Effector CD8-positive, alpha-beta T cell (primary cell): Measurements from ENCODE around the gene CMSS1.
"Not testable (repeated sequence)": the region's sequence is repeated elsewhere in the genome, so short reads cannot be mapped to it uniquely, and the experiment has no call there.

Experiments used
- DNase-seq: peaks from one replicate; lab custom pipeline; 2025; lab: John Stamatoyannopoulos, UW

The CMSS1 gene

GRCh38 chr3:100023595-100023994 is 205.9 kb downstream of the CMSS1 start:
- DNase-seq, result no peak

DNA sequence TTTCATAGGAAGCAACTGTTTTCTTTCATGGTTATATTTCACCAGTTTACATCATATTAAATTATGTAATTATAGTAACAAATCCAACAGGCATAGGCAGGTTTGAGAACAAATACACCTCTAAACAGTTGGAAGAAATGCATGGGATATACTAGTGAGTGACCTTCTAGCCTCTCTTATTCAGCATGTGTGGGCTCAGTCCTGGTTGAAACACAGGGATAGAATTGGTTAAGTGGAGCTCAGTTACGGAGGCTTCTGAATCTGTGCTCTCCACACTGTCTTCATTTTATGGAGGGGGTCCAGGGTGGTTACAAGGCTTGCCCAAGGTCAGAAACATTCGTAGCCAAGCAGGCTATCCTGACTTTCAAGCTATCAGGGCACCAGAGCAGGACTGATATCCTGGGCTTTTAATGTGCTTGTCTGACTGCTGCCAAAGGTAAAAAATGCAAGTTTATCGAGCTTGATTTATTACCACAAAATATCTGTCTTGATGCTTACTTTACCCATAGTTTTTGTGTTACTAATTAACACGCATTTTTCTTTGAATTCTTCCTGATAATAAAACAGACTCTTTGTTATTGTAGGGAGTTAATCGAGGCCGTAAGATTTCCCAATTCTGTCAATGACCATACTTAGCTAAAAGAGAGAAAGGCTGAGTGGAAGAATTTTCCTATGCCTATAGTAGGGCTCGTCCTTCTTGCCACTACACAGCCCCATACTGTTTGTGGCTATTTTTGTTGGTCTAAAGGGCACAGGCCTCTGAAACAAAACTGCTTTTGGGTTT is 207.1 kb downstream of the CMSS1 start:
- DNase-seq, result no peak

DNA sequence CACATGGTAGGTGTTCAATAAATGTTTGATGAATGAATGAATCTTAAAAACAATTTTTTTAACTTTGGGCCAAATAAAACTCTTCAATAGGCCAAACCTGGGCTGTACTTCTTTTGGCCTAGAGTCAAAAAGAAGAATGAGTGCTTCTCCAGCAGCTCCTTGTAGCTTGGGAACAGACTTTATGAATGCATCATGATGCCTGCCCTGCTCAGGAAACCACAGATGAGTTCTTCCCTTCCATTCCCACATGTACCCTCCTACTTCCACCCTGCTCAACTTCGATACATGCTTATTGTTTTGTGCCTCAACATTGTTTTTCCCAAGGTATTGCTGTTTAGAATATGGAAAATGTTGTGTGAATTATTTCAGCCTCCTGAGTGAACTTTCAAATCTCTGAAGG is 209.7 kb downstream of the CMSS1 start:
- no peak for DNase-seq

- no peak for DNase-seq
These were observed 211.4 kb downstream of the CMSS1 start for GRCh38 chr3:100029052-100029451.

DNA sequence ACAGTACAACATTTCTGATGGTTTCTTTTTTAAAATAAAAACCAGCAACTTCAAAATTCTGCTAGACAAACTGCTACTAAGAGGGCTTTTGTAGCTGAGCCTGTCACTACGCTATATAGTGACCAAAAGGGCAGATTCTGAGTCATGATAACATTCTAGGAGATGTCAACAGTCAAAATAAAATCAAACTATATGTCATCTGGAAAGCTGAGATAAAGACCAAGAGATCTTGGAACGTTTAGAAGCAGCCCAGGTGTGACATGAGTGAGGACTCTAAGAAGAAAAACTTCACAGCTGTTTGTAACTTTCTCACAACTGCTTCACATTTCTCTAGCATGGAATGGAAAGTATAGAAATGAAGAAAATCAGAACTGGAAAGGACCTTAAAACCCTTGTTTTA is 212.0 kb downstream of the CMSS1 start:
- DNase-seq, result no peak

DNA sequence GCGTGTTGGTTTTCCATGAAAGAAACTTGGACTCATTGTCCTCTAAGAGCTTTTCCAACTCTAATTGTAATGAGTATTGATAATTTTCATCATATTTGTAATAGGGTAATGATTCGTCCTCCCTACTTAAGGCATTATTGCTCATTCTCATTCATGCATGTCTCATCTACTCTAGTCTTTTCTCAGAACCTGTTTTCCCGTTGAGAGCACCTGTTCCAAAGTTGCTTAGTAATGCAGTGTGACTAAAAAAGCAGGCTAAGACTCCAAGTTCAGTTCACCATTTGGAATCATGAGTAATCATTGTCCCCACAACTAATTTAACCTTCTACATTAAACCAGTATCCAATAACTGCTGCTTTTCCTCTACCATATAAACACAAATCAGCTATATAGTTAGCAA is 212.7 kb downstream of the CMSS1 start:
- no peak for DNase-seq

DNA sequence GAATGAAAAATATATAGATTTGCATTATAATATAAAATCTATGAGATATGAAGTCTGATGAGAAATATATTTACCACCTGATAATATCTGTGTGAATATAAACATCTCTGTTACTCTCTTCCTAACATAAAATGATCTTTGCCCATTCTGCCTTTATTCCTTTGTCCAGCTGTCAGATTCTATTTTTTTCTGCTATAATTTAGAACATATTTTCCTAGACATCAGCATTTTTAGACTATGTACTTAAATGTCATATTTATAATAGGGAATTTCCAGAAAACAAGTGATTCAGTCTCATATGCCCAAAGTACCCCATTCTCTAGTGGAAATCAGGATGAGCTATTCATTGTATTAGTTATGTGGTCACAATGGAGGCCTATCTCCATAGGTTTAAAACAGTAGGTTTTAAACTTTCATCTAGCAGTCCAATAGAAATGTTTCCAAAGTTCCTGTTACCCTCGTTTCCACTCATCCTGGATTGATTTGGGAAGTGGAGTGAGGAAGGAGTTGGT is 213.3 kb downstream of the CMSS1 start:
- DNase-seq, result no peak

GRCh38 chr3:100032243-100032642 is 214.6 kb downstream of the CMSS1 start:
- DNase-seq, result no peak

GRCh38 chr3:100033184-100033583 is 215.5 kb downstream of the CMSS1 start:
- DNase-seq, result no peak

DNA sequence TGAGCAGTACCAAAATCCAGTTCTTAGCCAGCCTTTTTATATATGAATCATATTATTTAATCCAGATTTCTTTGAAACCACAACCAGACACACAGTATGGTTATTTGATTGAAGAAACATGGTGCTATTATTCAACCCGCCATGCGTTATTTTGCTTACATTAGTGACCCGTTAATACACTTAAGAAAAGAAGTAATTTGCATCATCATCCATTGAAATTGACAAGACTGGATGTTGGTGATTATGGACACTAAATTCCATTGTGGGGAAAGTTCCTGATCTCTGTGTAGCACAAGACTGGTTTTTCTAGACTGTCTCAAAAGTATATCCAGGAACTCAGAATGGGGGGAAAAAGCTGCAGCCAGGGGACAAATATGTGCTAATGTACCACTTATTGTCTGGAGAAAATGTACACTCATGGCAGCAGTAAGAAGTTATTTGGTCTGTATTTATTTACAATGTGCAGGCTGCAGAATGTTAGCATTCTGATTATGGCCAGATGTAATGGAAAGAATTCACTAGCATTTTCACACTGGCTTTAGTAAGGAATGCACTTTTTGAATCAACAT is 216.3 kb downstream of the CMSS1 start:
- DNase-seq, result no peak

DNA sequence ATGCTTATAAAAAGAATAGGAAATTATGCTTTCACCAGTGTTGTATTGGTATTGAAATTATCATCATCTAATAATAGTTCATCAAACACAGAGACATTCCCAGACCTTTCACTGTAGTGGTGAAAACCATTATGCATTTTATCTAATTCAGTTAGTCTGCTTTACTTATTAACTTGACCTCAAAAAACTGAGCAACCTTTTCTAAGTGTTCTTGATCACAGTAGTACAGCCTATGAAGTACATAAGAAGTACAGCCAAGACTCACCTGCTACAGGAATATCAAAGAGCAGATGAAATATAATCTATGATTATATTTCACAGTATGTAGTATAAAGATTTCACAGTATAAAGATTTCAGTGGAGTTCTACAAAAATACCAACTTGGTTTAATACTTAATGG is 221.4 kb downstream of the CMSS1 start:
- no peak for DNase-seq

GRCh38 chr3:100040451-100041225 is 223.0 kb downstream of the CMSS1 start:
- no peak for DNase-seq

DNA sequence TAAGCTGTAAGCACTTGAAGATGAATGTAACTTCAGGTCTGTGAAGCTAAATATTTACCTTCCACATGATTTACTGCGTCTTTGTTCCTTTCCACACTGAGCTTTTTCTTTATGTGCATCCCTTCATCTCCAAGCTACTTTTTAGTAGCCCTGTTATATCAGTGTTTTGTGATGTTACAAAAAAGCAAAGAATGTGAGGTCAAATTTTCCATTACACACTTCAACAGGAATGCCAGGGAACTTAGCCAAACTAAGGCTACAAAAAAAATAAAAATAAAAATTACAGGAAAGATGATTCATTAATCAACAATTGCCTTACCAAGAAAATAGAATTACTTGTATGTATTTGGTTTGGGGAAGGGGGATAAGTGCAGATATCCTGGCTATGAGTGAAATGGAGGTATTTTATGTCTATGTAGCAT is 223.7 kb downstream of the CMSS1 start:
- DNase-seq, result no peak

GRCh38 chr3:100042166-100042981 is 224.7 kb downstream of the CMSS1 start:
- no peak for DNase-seq

DNA sequence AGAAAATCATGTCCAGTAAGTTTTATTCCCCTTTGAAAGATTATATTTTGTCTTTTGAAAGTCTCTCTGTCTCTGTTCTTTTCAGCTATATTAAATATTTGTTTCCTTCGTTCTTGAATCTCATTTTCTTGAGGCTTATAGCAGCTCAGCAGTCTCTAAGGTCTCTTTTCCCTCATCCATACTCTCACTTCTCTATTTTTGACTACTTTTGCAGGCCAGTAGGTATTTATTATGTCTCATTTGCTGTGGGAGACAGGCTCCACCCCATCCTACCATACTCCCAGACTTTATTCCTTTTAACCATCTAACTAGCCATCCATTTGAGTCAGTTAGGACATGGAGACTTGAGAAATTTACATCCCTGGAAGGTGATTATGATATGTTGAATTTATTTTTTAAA is 225.6 kb downstream of the CMSS1 start:
- DNase-seq, result no peak

DNA sequence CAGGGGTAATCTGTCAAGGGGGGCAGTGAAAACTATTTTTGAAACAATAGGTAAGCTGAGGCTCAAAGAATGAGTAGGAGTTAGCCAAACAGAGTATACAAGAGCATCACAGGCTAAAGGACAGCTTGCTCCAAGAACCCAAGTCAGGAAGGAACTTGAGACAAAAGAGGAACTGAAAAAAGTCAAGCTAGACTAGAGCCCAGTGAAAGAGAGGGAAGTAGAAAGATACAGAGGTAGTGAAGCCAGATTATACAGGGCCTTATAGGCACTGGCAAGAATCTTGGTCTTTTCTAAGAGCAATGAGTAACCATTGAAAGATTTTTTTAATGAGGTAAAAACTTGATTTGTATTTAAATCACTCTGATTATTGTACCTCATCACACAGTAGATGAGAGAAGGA is 226.7 kb downstream of the CMSS1 start:
- DNase-seq, result no peak

GRCh38 chr3:100045696-100046095 is 228.0 kb downstream of the CMSS1 start:
- no peak for DNase-seq

DNA sequence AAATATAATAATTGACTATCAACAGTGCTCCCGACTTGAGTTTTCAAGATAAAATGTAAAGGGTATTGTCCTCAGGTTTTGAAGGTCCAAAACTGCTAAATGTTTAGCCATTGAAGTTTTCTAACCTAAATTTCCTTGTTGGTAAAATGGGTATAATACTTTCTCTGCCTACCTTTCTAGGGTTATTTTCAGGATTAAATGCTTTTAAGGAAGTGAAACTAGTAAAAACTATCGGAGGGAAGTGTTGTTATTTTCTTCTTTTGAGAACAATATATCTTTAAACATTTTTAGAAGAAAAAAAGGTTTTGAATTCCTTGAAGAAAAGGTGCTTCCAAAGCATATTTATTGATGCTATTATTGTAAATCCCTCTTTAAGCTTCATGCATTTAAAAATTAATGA is 229.3 kb downstream of the CMSS1 start:
- no peak for DNase-seq

- DNase-seq, result no peak
These were observed 229.9 kb downstream of the CMSS1 start for GRCh38 chr3:100047455-100048141.

DNA sequence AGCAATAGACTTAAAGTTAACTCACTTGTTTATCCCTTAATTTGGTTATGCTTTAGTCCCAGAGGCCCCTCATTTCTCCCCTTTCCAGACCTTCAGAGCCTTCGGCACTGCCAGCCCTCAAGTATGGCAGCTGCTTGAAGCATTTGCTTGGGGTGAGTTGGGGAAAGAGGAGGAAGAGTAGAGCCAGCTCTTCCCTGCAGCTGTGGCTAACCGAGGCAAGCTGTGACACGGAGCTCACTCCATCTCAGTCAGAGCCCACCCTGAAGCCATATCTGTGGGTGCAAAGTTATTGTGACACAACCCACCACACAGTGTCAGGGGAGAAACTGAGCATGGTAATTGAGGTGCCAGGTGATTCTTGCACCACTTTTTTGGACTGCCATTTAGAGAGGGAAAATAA is 230.6 kb downstream of the CMSS1 start:
- DNase-seq, result no peak

GRCh38 chr3:100051513-100051912 is 233.9 kb downstream of the CMSS1 start:
- not testable (repeated sequence) for DNase-seq
